ENCODE results near the gene SLC4A8.

SLC4A8 gene

DNA sequence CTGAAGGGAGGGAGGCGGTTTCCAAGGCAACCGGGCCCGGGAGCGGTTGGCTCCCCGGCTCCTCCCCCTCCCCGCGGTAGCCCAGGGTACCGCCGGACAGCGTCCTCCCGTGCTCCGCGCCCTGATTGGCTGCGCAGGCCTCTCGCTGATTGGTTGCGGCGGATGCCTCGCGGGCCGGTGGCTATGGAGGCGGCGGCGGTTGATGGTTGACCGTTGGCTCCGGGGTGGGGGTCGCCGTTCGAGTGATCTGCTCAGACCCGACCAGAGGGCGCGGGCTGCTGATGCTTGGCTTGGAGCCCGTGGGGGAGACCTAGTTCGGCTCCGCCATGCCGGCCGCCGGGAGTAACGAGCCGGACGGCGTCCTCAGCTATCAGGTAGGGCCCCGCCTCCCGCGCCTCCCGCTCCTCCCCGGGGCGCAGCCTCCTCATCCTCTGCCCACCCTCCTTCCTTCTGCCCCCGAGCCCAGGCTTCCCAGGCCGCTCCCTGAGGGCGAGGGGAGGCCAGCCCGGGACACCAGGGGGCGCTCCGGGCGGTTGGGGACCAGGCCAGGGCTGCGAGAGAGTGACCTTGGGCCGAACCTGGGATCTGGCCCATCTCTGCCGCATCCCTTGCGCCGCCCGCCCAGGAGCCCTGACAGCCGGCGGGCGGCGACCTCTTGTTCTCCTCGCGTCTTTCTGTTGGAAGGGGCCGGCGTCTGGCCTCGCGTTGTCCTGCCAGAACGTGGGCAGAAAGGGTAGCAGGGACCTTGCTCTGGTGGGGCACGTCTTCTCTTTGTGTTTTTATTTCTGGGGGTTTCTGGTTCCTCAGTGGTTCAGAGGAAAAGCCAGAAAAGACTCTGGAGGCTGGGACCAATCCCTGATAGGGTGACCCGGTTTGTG is at the start of gene SLC4A8:
SLC4A8 (plus strand) TSS at position 170 of the 878 bp plus-strand sequence; CDS start at position 327, 157 bp downstream.
- in situ Hi-C loops (cut with MboI; ENCODE audit: low sequenced_read_pairs), result loop anchor here (25.0 kb wide), 1 partner anchor 412 kb away; the partner anchor contains the start of gene FIGNL2

DNA sequence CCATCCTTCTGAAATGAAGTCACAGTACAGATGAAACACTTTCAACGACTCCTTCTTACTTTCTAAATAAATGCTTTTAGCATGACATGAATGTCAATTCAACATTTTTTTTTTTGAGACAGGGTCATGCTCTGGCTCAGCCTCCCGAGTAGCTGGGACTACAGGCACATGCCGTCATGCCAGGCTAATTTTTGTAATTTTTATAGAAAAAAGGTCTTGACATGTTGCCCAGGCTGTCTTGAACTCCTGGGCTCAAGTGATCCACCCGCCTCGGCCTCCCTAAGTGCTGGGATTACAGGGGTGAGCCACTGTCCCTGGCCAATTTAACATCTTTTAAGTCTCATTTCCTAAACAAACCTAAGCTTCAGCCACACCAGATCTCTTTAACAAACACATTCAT is 49.8 kb upstream of the SLC4A8 start:
- in situ Hi-C loops (cut with MboI; ENCODE audit: low sequenced_read_pairs), result no loop called here

DNA sequence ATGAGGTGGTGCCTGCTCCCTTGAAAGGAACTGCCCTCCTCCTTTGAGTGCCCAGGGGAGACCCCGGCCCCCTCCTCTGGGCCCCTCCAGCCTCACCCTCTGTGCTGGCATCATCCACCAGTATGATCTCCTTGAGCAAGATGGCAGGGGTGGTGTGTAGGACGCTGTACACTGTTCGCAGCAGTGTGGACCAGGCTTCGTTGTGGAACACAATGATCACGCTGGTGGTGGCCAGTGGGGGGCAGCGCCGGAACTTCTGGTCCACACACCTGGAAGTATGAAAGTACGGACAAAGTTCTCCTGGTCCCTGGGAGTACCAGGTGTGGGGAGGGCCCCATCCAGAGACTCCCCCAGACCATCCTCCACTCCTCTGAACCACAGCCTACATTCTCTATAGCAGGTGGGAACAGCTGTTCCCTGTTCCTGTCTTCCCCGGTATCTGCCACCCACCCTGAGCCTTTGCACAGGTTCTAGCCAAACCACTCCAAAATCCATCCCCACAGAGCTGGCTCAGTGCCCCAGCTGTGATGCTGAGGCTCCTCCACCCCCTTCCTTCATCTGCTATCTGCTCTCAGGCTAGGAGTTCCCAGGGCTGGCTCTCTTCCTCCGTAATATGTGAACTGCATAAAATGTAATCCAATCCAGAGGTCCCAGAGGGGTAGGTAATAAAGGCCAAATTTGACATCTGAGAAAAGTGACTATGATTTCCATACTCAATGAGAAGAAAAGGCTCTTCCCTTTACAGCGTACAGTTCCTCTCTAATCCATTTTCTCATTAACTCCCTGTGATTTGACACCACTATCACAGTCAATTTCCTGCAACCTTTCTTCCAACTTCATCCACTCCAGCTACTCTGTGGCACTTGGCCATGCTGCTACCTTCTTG is 47.3 kb upstream of the SLC4A8 start:
- in situ Hi-C loops (cut with MboI; ENCODE audit: low sequenced_read_pairs), result no loop called here

DNA sequence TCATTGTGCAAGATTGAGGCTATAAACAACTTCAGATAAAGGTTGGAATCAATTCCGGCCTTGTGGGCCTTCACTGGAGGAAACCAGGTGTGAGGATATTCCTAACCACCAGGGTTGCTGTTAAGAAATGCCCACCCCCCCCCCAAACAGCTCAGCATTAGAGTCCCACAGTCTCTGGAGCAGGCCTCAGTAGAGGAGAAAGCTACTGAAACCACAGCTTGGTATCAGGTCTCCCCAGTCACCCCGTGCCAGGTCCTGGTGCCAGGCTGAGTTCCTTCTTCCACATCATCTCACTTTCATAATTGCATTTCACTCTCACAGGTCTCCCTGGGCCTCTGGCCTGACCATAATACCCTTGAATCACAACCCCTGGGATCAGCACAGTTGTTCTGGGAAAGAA is 45.9 kb upstream of the SLC4A8 start:
- in situ Hi-C loops (cut with MboI; ENCODE audit: low sequenced_read_pairs), result no loop called here

DNA sequence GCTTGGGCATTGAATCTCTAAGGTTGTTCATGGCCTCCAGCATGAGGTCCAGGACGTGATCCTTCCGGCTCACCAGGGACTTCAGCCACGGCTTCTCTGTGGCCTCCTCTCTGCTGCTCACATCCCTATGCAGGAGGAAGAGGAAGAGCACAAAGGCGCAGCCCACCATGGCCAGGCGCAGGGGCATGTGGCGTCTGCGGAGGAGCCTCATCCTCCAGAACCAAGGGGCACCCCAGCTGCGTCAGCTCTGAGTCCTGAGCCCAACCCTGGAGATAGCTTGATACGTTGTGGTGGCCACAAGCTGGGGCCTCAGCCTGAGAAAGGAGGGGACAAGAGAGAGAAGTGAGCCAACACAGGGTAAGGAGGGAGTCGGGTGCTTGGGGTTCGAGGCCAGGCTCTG is 45.1 kb upstream of the SLC4A8 start:
- in situ Hi-C loops (cut with MboI; ENCODE audit: low sequenced_read_pairs), result no loop called here

DNA sequence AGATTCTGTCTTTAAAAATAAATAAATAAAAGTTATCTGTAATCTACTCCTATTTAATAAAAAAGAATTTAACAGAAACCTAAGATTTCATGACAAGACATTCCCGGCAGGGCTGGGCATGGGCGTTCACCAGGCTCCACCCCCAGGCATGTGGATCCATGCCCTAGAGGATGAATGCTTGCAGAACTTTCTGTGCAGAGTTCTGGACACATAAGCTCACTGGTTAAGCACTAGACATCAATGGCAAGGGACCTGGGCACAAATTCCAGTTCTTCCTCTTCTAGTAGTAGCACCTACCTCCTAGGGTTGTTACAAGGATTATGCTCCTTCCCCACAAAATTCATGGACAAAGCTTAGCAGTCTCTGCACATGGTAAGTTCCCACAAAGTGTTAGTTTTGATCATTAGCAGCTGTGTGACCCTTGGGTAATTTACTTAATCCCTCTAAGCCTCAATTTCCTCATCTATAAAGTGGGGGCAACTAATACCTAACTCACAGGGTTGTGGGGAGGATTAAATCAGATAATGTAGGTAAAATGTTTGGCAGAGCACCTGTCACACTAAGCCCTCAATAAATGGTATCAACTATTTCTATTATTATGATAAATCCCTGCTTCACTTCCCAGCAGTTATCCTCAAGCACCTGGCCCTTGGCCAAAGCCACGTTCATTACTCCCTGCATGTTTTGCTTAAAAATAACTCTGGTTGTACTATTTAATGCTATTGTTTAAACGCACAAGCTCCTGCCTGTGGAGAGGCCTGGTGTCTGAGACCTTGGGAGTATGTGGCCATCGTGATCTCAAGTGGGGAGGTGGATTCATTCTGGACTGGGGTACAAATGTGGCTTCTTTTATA is 43.2 kb upstream of the SLC4A8 start:
- in situ Hi-C loops (cut with MboI; ENCODE audit: low sequenced_read_pairs), result no loop called here

DNA sequence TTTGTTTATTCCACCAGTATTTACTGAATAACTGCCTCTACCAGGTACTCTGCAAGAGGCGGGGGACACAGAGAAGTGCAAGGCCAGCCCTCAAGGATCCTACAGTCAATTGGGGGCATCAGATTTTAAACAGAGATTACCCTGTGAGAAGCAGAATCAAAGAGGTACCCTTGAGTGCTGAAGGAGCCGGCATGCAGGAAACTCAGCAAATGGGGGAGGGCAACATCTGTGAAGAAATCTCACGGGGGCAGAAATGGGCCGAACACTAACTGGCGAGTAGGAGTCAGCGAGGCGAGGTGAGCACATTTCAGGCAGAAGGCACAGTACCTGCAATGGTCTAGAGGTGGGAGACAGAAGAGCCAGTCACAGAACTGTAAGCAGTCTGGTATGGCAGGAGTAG is 42.5 kb upstream of the SLC4A8 start:
- in situ Hi-C loops (cut with MboI; ENCODE audit: low sequenced_read_pairs), result no loop called here

DNA sequence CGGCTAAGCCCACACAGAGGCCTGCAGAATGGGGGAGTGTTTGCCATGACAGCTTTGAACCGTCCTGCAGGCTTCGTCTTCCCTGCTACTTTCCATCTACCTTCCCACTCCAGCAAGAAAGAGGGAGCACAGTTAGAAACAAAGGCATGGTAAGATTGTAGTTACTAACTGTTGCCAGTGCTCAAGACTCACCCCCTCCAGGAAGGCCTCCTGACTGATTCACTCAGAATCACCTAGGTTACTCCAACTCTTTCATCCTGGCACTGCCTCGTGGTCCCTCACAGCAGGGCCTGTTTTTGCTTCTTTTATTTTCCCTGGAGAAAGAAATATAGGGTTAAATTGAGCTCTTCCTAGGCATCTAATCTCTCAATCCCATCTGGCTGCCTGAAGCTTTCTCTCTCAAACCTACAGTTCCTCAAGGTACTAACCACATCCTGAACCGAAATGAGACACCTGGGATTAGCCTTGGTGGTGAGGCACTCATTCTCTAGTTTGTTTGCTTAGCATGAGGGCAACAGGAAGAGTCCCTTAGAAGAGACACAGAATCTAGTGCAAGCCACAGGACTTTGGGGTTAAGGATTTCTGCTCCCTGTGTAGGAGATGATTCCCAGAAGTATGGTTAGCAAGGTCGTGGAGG is 41.2 kb upstream of the SLC4A8 start:
- in situ Hi-C loops (cut with MboI; ENCODE audit: low sequenced_read_pairs), result no loop called here

DNA sequence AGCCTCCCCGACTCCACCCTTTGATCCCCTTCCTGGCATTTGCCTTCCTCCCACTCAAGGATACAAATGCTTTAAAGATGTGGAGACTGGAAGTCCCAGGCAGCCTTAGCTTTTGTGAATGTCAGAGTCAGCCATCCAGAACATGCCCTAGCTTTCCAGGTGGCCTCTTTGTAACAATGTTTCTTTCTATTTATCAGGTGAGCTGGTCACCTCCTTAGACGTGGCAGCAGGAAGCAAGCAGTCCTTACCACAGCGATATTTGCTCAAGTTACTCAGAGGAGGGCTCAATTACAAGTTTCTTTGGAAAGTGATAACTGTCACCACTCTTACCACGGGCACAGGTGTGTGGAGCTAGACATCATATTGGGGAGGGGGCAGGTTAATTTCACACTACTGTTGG is 38.3 kb upstream of the SLC4A8 start:
- in situ Hi-C loops (cut with MboI; ENCODE audit: low sequenced_read_pairs), result no loop called here

DNA sequence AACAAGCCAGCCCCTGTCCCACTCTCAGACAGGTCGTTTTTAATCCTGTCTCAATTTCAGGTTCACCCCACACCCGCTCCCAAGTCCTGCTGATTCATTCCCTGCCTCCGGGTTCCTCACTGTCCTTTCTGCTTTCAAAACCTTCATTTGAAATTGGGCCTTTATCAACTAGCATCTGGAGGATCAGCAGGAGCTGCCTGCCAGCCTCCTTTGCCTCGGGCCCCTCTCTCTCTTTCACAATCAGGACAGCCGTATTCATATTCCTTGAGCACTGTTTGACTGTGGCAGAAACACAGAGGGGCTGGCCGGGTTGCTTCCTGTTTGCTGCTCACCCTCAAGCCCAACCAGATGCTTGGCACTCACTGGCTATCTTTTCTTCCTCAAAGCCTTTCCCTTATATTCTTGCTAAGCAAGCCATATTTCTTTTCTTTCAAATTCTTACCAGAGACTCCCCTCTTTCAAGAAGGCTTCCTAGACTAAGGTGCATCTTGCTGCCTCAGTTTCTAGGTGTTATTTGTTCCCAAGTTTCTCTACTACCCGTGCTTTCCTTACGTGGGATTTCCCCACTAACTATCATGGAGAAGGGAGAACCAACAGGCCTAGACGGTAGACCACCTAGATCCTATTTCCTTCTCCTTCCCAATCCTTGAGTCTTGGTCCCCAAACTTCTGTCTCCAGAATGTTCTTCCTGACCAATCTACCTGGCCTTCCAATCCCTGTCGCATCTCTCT is 36.4 kb upstream of the SLC4A8 start:
- in situ Hi-C loops (cut with MboI; ENCODE audit: low sequenced_read_pairs), result no loop called here

DNA sequence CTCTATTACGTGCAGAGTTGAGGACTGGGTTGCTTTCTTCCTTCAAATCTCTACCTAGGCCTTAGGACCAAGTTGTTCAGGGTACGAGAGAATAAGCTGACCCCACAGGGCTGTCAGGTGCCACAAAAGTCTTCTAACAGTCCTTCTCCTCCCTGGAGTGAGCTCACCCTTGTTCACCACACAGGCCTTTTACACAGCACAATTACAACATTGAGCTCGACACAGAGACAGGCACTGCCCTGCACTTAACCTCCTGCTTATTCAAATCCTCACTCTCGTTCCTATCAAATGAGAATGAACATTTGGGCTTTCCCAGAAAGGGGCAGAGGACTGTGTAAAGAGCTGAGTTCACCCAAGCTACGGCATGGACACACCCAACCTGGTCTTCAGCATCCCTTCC is 35.8 kb upstream of the SLC4A8 start:
- in situ Hi-C loops (cut with MboI; ENCODE audit: low sequenced_read_pairs), result no loop called here

DNA sequence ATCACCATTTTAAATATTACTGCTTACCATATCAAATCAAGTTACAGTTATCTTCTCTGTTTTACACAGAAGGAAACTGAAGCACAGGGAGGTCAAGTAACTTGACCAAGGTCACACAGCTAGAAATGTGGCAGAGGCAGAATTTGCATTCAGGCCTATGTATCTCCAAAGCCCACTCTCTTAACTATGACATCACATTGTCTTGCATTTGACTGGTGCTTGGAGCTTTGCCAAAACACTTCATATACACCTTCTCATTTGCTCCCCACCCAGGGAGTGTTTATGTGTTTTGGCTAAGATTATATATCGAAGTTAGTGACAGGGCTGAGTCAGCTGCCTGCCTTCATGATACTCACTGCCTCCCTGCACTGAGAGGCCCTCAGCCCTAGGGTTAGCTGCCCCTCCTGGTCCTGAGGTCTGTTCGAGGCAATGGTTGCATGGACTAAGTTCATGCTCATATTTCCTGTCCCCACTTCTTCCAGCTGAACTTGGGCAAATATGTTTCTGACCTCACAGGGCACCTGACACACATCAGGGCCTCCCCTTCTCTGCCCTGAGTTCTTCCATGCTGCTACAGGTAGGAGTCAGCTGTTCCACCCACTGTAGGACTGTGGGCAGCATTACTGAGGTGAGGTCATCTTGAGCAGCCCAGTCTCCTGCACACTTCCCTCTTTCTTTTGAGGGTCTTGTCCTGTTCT is 35.2 kb upstream of the SLC4A8 start:
- in situ Hi-C loops (cut with MboI; ENCODE audit: low sequenced_read_pairs), result no loop called here

DNA sequence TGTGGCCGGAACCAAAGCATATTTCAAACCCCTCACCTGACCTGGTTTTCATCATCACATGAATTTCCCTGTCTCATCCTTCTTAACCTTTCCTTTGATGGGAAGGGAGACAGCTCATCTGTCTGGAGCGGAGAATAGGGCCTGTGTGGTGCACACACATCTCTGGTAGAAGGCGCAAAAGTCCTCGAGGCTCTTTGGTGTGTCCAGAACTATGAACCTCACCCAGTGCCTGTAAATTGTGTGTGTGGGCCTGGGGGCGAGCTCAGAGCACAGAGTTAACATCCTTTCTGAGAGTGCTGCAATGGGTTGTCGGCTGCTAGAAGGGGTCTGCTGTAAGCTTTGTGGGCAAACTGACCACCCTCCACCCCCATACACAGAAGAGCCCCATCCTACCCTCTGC is 34.2 kb upstream of the SLC4A8 start:
- in situ Hi-C loops (cut with MboI; ENCODE audit: low sequenced_read_pairs), result no loop called here

DNA sequence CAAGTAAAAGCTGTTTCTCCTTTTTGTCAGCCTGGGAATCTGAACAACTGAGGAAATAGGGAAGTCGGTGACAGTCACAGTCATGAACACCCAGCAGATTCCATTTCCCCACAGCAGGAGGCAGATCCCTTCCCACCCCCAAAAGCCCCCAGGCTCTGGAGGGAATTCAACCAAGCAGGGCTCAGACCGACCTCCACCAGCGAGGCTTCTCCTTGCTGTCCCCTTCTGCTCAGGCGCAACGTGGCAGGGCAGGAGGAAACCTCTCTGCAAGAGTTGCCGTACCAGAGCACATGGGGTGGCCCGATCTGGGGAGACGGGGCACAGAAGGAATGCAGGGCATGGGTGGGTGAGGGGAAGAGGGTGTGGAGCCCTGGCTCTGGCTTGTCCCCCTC is 33.7 kb upstream of the SLC4A8 start:
- in situ Hi-C loops (cut with MboI; ENCODE audit: low sequenced_read_pairs), result no loop called here

DNA sequence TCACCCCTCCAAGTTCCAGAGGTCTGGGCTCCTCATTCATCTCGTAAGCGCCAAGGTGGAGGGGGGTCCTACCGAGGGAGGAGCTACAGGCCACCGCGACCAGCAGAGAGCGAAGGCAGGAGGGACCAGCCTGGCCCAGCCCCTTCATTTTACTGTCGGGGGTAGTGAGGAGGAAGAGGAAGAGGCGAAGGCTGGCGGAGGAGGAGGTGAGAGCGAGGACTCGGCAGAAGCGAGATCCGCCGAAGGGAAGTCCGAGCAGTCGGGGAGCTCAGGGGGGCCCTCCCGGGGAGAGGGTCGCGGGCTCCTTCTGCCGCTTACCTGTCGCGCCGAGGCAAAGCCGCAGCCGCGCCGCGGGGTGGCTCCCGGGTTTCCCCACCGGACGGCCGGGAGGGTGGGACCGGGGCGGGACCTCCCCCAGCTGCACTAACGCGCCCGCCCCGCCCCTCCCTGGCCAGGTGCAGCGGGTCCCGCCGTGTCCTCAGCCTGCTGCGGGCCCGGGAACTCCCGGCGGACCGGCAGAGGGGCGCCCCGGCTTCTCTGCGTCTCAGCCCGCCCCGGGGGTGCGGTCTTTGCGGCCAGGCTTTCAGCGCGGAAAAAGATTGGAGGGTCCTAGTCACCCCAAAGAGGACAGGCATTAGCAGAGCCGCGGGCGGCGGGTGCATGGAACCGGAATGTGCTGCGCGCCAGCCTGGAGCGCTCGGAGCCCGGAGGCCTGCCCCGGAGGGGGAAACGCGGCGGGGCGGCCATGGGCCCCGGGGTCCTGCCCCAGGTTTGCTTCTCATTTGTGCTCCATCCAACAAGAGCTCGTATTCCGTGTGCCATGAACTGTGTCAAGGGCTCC is 33.1 kb upstream of the SLC4A8 start, which contains the start of gene GALNT6:
GALNT6 (minus strand) TSS at position 124 of the 841 bp plus-strand sequence. CDS start 11,625 bp downstream, outside the sequence.
- in situ Hi-C loops (cut with MboI; ENCODE audit: low sequenced_read_pairs), result no loop called here

DNA sequence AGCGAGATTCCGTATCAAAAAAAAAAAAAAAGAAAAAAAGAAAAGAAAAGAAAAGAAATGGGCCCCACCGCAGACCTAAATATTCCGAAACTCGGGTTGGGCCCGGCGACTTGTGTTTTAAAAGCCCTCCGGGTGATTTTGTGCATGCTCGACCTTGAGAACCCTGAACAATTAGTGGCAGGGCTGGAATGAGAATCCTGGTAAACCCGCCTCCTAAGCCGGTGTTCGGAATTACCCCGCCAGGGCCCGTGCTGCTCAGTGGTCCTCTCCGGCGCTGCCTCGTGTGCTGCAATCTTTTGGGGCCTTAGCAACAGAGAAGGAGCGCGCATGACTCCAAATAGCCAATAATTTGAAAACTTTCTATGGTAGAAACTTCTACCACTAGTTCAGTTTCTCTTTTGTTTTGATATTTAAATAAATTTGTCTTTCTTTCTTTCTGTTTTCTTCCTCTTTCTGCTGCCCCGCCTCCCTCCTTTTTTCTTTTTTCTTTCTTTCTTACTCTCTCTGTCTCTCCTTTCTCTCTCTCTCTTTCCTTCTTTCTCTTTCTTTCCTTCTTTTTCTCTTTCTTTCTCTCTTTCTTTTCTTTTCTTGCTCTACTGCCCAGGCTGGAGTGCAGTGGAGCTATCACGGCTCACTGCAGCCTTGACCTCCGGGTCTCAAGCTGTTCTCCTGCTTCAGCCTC is 31.9 kb upstream of the SLC4A8 start:
- in situ Hi-C loops (cut with MboI; ENCODE audit: low sequenced_read_pairs), result no loop called here

DNA sequence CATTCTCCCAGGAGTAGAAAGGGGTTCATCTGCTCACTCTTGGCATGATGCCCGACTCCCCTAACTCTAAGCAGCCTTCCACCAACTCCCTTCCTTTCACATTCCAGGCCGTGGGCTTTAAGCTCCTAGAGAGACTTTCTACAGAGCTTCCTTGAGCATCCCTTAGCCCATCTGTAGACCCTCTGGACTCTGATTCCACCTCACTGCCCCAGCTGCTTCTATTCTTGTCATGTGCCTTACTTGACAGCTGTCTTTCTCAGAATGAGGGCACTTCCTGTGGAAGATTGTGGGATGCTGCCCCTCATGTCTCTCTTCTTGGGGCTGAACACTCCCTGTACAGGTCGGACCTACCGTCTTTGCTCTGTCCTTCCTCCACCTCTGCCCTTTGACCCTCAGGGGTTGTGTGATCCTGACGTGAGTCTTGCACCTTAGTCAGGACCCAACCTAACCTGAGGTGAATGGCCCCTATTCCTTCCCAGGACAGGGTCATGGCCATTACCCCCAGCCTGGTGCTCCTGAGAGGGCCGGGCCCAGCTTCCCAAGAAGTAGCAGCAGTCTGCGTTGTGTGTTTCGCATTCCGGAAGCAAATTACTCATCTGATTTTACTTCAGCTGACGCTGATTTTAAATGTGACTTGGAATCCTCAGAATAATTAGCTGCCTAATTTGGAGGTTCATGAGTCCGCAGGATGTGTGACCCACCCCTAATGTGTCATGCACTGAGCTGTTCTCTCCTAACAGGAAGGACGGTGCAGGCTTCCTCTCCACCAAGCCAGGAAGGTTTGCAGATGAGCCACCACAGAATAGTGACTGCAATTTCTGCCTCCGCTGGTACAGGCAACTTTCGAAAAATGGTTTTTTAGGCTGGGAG is 30.7 kb upstream of the SLC4A8 start:
- in situ Hi-C loops (cut with MboI; ENCODE audit: low sequenced_read_pairs), result no loop called here
